Measurements from ENCODE around the gene STAT4. TPM values are rescaled to one million over a fixed set of nuclear protein-coding genes. Genes with fewer than 3 reads are reported as not detected.

The STAT4 gene
- total and polyA plus RNA-seq, 2 experiments from 2014 or later = 0.31 to 0.45 TPM

- no peak for TF ChIP-seq CTCF (IDR thresholded peaks at IDR 0.05; ENCODE audit: low read depth, low read length)
- H3K27ac ChIP-seq = no peak overlapping the region
- no peaks in the 10 kb centered on the region for H3K4me1 ChIP-seq (ENCODE audit: low read depth)
- H3K9me3 ChIP-seq (ENCODE audit: low read depth) = no peaks in the 10 kb centered on the region
- no peak overlapping the region for H3K4me3 ChIP-seq
- no peaks in the 10 kb centered on the region for H3K36me3 ChIP-seq
- H3K27me3 ChIP-seq = no peaks in the 10 kb centered on the region
- DNase-seq (ENCODE audit: low read depth in 1 of 2, low spot score in 1 of 2) = no peak
These were observed 40.2 kb upstream of the STAT4 start for GRCh38 chr2:191190861-191191552.

- H3K9me3 ChIP-seq (ENCODE audit: low read depth) = no peaks in the 10 kb centered on the region
- no peak for TF ChIP-seq CTCF (IDR thresholded peaks at IDR 0.05; ENCODE audit: low read depth, low read length)
- H3K4me3 ChIP-seq = no peak overlapping the region
- H3K27me3 ChIP-seq = no peaks in the 10 kb centered on the region
- no peak for DNase-seq (ENCODE audit: low read depth in 1 of 2, low spot score in 1 of 2)
- H3K4me1 ChIP-seq (ENCODE audit: low read depth) = no peaks in the 10 kb centered on the region
- H3K27ac ChIP-seq = no peak overlapping the region
- no peaks in the 10 kb centered on the region for H3K36me3 ChIP-seq
These were observed 39.6 kb upstream of the STAT4 start for GRCh38 chr2:191190435-191190834.

- H3K36me3 ChIP-seq = no peaks in the 10 kb centered on the region
- no peaks in the 10 kb centered on the region for H3K27me3 ChIP-seq
- no peaks in the 10 kb centered on the region for H3K4me1 ChIP-seq (ENCODE audit: low read depth)
- DNase-seq (ENCODE audit: low read depth in 1 of 2, low spot score in 1 of 2) = no peak
- TF ChIP-seq CTCF (IDR thresholded peaks at IDR 0.05; ENCODE audit: low read depth, low read length) = no peak
- no peak overlapping the region for H3K4me3 ChIP-seq
- no peaks in the 10 kb centered on the region for H3K9me3 ChIP-seq (ENCODE audit: low read depth)
- no peak overlapping the region for H3K27ac ChIP-seq
These were observed 38.4 kb upstream of the STAT4 start for GRCh38 chr2:191189112-191189635.

GRCh38 chr2:191188550-191189093, 37.8 kb upstream of the STAT4 start:
- DNase-seq (ENCODE audit: low read depth in 1 of 2, low spot score in 1 of 2) = no peak
- TF ChIP-seq CTCF (IDR thresholded peaks at IDR 0.05; ENCODE audit: low read depth, low read length) = no peak
- Histone ChIP-seq H3K4me3 (no peak overlapping the region), H3K27ac (no peak overlapping the region), H3K9me3 (ENCODE audit: low read depth) (no peaks in the 10 kb centered on the region), H3K4me1 (ENCODE audit: low read depth) (no peaks in the 10 kb centered on the region), H3K36me3 (no peaks in the 10 kb centered on the region), H3K27me3 (no peaks in the 10 kb centered on the region)

- Histone ChIP-seq H3K9me3 (ENCODE audit: low read depth) (no peaks in the 10 kb centered on the region), H3K27me3 (no peaks in the 10 kb centered on the region), H3K4me3 (no peak overlapping the region), H3K27ac (no peak overlapping the region), H3K4me1 (ENCODE audit: low read depth) (no peaks in the 10 kb centered on the region), H3K36me3 (no peaks in the 10 kb centered on the region)
- no peak for DNase-seq (ENCODE audit: low read depth in 1 of 2, low spot score in 1 of 2)
- no peak for TF ChIP-seq CTCF (IDR thresholded peaks at IDR 0.05; ENCODE audit: low read depth, low read length)
These were observed 36.5 kb upstream of the STAT4 start for GRCh38 chr2:191187105-191187829.
